ENCODE results near the gene LRRC14B. TPM values are rescaled to one million over a fixed set of nuclear protein-coding genes. Genes with fewer than 3 reads are reported as not detected.

The LRRC14B gene
- total RNA-seq, 1 donor from 2014 or later = not detected

GRCh38 chr5:157126-157715, 34.1 kb upstream of the LRRC14B start:
- no peak for DNase-seq
- no peak for TF ChIP-seq CTCF (IDR thresholded peaks at IDR 0.05)
- H3K36me3 Mint-ChIP-seq (ENCODE audit: low read depth) = no peaks in the 10 kb centered on the region

GRCh38 chr5:157801-158200, 33.5 kb upstream of the LRRC14B start:
- Mint-ChIP-seq H3K36me3 (ENCODE audit: low read depth) (no peaks in the 10 kb centered on the region), H3K9me3 (no peaks in the 10 kb centered on the region), H3K4me1 (no peaks in the 10 kb centered on the region), H3K27me3 (peaks cover 16% of the 10 kb centered on the region), H3K4me3 (no peak overlapping the region), H3K27ac (no peak overlapping the region)
- ChIA-PET POLR2A (no interaction called here), CTCF (no interaction called here)
- intact Hi-C loops (cut with micrococcal nuclease) = no loop called here
- DNase-seq (no peak), ATAC-seq (ENCODE audit: low read depth) (no peak)
- no peak for TF ChIP-seq CTCF (IDR thresholded peaks at IDR 0.05)

More at GRCh38 chr5:157126-157715, 34.1 kb upstream of the LRRC14B start:
- Mint-ChIP-seq H3K9me3 (no peaks in the 10 kb centered on the region), H3K27me3 (peaks cover 16% of the 10 kb centered on the region), H3K4me3 (no peak overlapping the region), H3K27ac (no peak overlapping the region), H3K4me1 (no peaks in the 10 kb centered on the region)
- intact Hi-C loops (cut with micrococcal nuclease) = no loop called here
- CTCF ChIA-PET = no interaction called here
- no peak for ATAC-seq (ENCODE audit: low read depth)
- POLR2A ChIA-PET = no interaction called here

GRCh38 chr5:158807-159447, 32.4 kb upstream of the LRRC14B start:
- Mint-ChIP-seq H3K4me3 (no peak overlapping the region), H3K27ac (no peak overlapping the region), H3K36me3 (ENCODE audit: low read depth) (no peaks in the 10 kb centered on the region), H3K9me3 (no peaks in the 10 kb centered on the region), H3K4me1 (no peaks in the 10 kb centered on the region), H3K27me3 (peaks cover 16% of the 10 kb centered on the region)
- ATAC-seq (ENCODE audit: low read depth) (no peak), DNase-seq (no peak)
- ChIA-PET POLR2A (no interaction called here), CTCF (no interaction called here)
- intact Hi-C loops (cut with micrococcal nuclease) = no loop called here
- no peak for TF ChIP-seq CTCF (IDR thresholded peaks at IDR 0.05)

GRCh38 chr5:159448-160172, 31.7 kb upstream of the LRRC14B start:
- Mint-ChIP-seq H3K4me3 (no peak overlapping the region), H3K27ac (no peak overlapping the region), H3K27me3 (peaks cover 16% of the 10 kb centered on the region), H3K4me1 (no peaks in the 10 kb centered on the region), H3K9me3 (no peaks in the 10 kb centered on the region), H3K36me3 (ENCODE audit: low read depth) (no peaks in the 10 kb centered on the region)
- CTCF ChIA-PET = no interaction called here
- POLR2A ChIA-PET = no interaction called here
- TF ChIP-seq CTCF (IDR thresholded peaks at IDR 0.05) = no peak
- intact Hi-C loops (cut with micrococcal nuclease) = no loop called here
- no peak for DNase-seq
- no peak for ATAC-seq (ENCODE audit: low read depth)

- Mint-ChIP-seq H3K4me3 (no peak overlapping the region), H3K27me3 (peaks cover 16% of the 10 kb centered on the region), H3K36me3 (ENCODE audit: low read depth) (no peaks in the 10 kb centered on the region), H3K9me3 (no peaks in the 10 kb centered on the region), H3K4me1 (no peaks in the 10 kb centered on the region), H3K27ac (no peak overlapping the region)
- CTCF ChIA-PET = interaction anchor here (0.6 kb wide), 1 partner anchor 124 kb away, joined by 3 read pairs; no protein-coding TSS in a partner anchor
- DNase-seq (no peak), ATAC-seq (ENCODE audit: low read depth) (no peak)
- intact Hi-C loops (cut with micrococcal nuclease) = no loop called here
- POLR2A ChIA-PET = no interaction called here
- no peak for TF ChIP-seq CTCF (IDR thresholded peaks at IDR 0.05)
These were observed 31.2 kb upstream of the LRRC14B start for GRCh38 chr5:160173-160510.

All from activated B cell treated with CpG ODN at 0.5 μM for 24 hours (primary cell).